HEK293 (cell line): Measurements from ENCODE around the gene TMEM184B.

Experiments used
- AEBP2 ChIP-seq: fragments of 450-650 bp; formaldehyde crosslinking; IDR thresholded peaks from 2 replicates; pipeline ENCODE4 v1.5.1; 2016; ENCODE audit warnings: missing biosample characterization, missing genetic modification characterization, borderline replicate concordance
- BCL6B ChIP-seq: fragments of 450-650 bp; formaldehyde crosslinking; IDR thresholded peaks from 2 replicates; pipeline ENCODE4 v1.5.1; 2017; ENCODE audit warnings: missing biosample characterization, missing genetic modification characterization
- HOXA7 ChIP-seq: sonication (generic); formaldehyde crosslinking; IDR thresholded peaks from 2 replicates; pipeline ENCODE4 v1.8.1; 2022; ENCODE audit warnings: missing genetic modification reagents, borderline replicate concordance
- IKZF3 ChIP-seq: fragments of 450-650 bp; IDR thresholded peaks from 2 replicates; pipeline ENCODE4 v1.5.0; 2018; ENCODE audit warnings: missing biosample characterization, mild to moderate bottlenecking, missing genetic modification characterization, moderate library complexity
- KLF1 ChIP-seq: fragments of 450-650 bp; formaldehyde crosslinking; IDR thresholded peaks from 2 replicates; pipeline ENCODE4 v1.5.1; 2016; ENCODE audit warnings: missing biosample characterization, missing genetic modification characterization
- KLF10 ChIP-seq: fragments of 450-650 bp; IDR thresholded peaks from 2 replicates; pipeline ENCODE4 v1.5.1; 2018; ENCODE audit warnings: missing biosample characterization, mild to moderate bottlenecking, missing genetic modification characterization
- KLF7 ChIP-seq: fragments of 450-650 bp; formaldehyde crosslinking; IDR thresholded peaks from 2 replicates; pipeline ENCODE4 v1.5.1; 2016; ENCODE audit warnings: missing biosample characterization, missing genetic modification characterization, borderline replicate concordance
- REST ChIP-seq: fragments of 450-650 bp; formaldehyde crosslinking; IDR thresholded peaks from 2 replicates; pipeline ENCODE4 v1.5.1; 2016; ENCODE audit warnings: missing biosample characterization, missing genetic modification characterization
- SETDB1 ChIP-seq: IDR thresholded peaks from one replicate; pipeline ENCODE4 v1.6.1; 2017; ENCODE audit warnings: mild to moderate bottlenecking, low read length, moderate library complexity, mixed read lengths; ENCODE audit not compliant: insufficient read length
- TCF7L2 ChIP-seq: IDR thresholded peaks from 2 replicates; pipeline ENCODE4 v1.6.1; 2011; ENCODE audit warnings: low read depth, mild to moderate bottlenecking, inconsistent platforms, low read length, moderate library complexity, borderline replicate concordance
- ZBTB6 ChIP-seq: fragments of 450-650 bp; formaldehyde crosslinking; IDR thresholded peaks from 2 replicates; pipeline ENCODE4 v1.5.1; 2017; ENCODE audit warnings: missing biosample characterization, missing genetic modification characterization
- ZBTB7A ChIP-seq: fragments of 450-650 bp; formaldehyde crosslinking; IDR thresholded peaks from 2 replicates; pipeline ENCODE4 v1.5.1; 2016; ENCODE audit warnings: low read depth, missing biosample characterization, missing genetic modification characterization
- ZFP69B ChIP-seq: fragments of 450-650 bp; formaldehyde crosslinking; IDR thresholded peaks from 2 replicates; pipeline ENCODE4 v1.5.1; 2016; ENCODE audit warnings: missing biosample characterization, missing genetic modification characterization
- ZNF121 ChIP-seq: fragments of 450-650 bp; formaldehyde crosslinking; IDR thresholded peaks from 2 replicates; pipeline ENCODE4 v1.5.1; 2016; ENCODE audit warnings: missing biosample characterization, missing genetic modification characterization
- ZNF184 ChIP-seq: fragments of 450-650 bp; IDR thresholded peaks from 2 replicates; pipeline ENCODE4 v1.5.1; 2018; ENCODE audit warnings: missing biosample characterization, mild to moderate bottlenecking, missing genetic modification characterization
- ZNF292 ChIP-seq: fragments of 450-650 bp; formaldehyde crosslinking; IDR thresholded peaks from 2 replicates; pipeline ENCODE4 v1.5.1; 2016; ENCODE audit warnings: low read depth, missing biosample characterization, missing genetic modification characterization, borderline replicate concordance
- ZNF302 ChIP-seq: fragments of 450-650 bp; formaldehyde crosslinking; IDR thresholded peaks from 2 replicates; pipeline ENCODE4 v1.5.1; 2016; ENCODE audit warnings: missing biosample characterization, missing genetic modification characterization, low read depth
- ZNF335 ChIP-seq: fragments of 450-650 bp; formaldehyde crosslinking; conservative IDR thresholded peaks from 2 replicates; pipeline ENCODE4 v1.5.1; 2016; ENCODE audit warnings: missing biosample characterization, missing genetic modification characterization
- ZNF354C ChIP-seq: fragments of 450-650 bp; formaldehyde crosslinking; IDR thresholded peaks from 2 replicates; pipeline ENCODE4 v1.5.1; 2016; ENCODE audit warnings: missing biosample characterization, missing genetic modification characterization, low read depth, borderline replicate concordance
- ZNF391 ChIP-seq: fragments of 450-650 bp; formaldehyde crosslinking; IDR thresholded peaks from 2 replicates; pipeline ENCODE4 v1.5.1; 2016; ENCODE audit warnings: low read depth, missing biosample characterization, missing genetic modification characterization, borderline replicate concordance
- ZNF521 ChIP-seq: fragments of 450-650 bp; formaldehyde crosslinking; IDR thresholded peaks from 2 replicates; pipeline ENCODE4 v1.5.1; 2017; ENCODE audit warnings: missing biosample characterization, mild to moderate bottlenecking, missing genetic modification characterization
- ZNF529 ChIP-seq: fragments of 450-650 bp; formaldehyde crosslinking; IDR thresholded peaks from 2 replicates; pipeline ENCODE4 v1.5.1; 2017; ENCODE audit warnings: missing genetic modification characterization, missing biosample characterization; ENCODE audit not compliant: insufficient replicate concordance
- ZNF580 ChIP-seq: fragments of 450-650 bp; formaldehyde crosslinking; IDR thresholded peaks from 2 replicates; pipeline ENCODE4 v1.5.1; 2016; ENCODE audit warnings: missing biosample characterization, missing genetic modification characterization
- ZNF610 ChIP-seq: fragments of 450-650 bp; formaldehyde crosslinking; IDR thresholded peaks from 2 replicates; pipeline ENCODE4 v1.5.1; 2016; ENCODE audit warnings: missing biosample characterization, missing genetic modification characterization, borderline replicate concordance
- ZNF645 ChIP-seq: fragments of 450-650 bp; formaldehyde crosslinking; IDR thresholded peaks from 2 replicates; pipeline ENCODE4; 2016; ENCODE audit warnings: missing biosample characterization, missing genetic modification characterization
- ZNF660 ChIP-seq: fragments of 450-650 bp; IDR thresholded peaks from 2 replicates; pipeline ENCODE4 v1.5.1; 2018; ENCODE audit warnings: missing biosample characterization, mild to moderate bottlenecking, missing genetic modification characterization
- ZNF768 ChIP-seq: fragments of 450-650 bp; formaldehyde crosslinking; IDR thresholded peaks from 2 replicates; pipeline ENCODE4 v1.5.1; 2018; ENCODE audit warnings: missing biosample characterization, mild to moderate bottlenecking, missing genetic modification characterization
- ZNF830 ChIP-seq: fragments of 450-650 bp; IDR thresholded peaks from 2 replicates; pipeline ENCODE4 v1.5.0; 2018; ENCODE audit warnings: missing biosample characterization, missing genetic modification characterization, low read depth, mild to moderate bottlenecking, moderate library complexity
- ZNF837 ChIP-seq: fragments of 450-650 bp; formaldehyde crosslinking; IDR thresholded peaks from 2 replicates; pipeline ENCODE4 v1.5.1; 2016; ENCODE audit warnings: missing biosample characterization, missing genetic modification characterization
- ZSCAN30 ChIP-seq: fragments of 450-650 bp; IDR thresholded peaks from 2 replicates; pipeline ENCODE4 v1.5.1; 2018; ENCODE audit warnings: missing biosample characterization, mild to moderate bottlenecking, missing genetic modification characterization, moderate library complexity

The TMEM184B gene

GRCh38 chr22:38317995-38318715 lies 45.3 kb upstream of the TMEM184B start (continued):
- no peak for TF ChIP-seq ZNF302 (tag by site-specific recombination)
- no peak for TF ChIP-seq KLF7
- TF ChIP-seq ZNF660 (tag by site-specific recombination): no peak; the same call in 1 of the 2 replicates
- TF ChIP-seq ZNF830: no peak
- TF ChIP-seq ZNF837: no peak
- TF ChIP-seq ZSCAN30 (tag by site-specific recombination): 0 out of 2 replicates have a peak, but pooled peaks have one; percentile 13
- TF ChIP-seq TCF7L2: no peak
- TF ChIP-seq KLF10 (tag by site-specific recombination): peak; percentile 70
- no peak for TF ChIP-seq ZNF645 (tag by site-specific recombination)
- TF ChIP-seq ZNF354C: no peak
- peak; percentile 76 for TF ChIP-seq ZNF335 (tag by site-specific recombination)
- TF ChIP-seq ZNF184 (tag by site-specific recombination): 0 out of 2 replicates have a peak, but pooled peaks have one; percentile 12
- no peak for TF ChIP-seq BCL6B (tag by site-specific recombination)
- TF ChIP-seq ZNF292 (tag by site-specific recombination): no peak
- no peak for TF ChIP-seq HOXA7
- TF ChIP-seq ZNF529: no peak
- TF ChIP-seq AEBP2 (tag by site-specific recombination): no peak
- peak; percentile 95; the same call in 1 of the 2 replicates for TF ChIP-seq ZNF768
- no peak for TF ChIP-seq ZNF121 (tag by site-specific recombination)
- TF ChIP-seq ZFP69B (tag by site-specific recombination): peak; percentile 74; the same call in 1 of the 2 replicates
- TF ChIP-seq ZBTB6: no peak
- no peak for TF ChIP-seq REST (tag by site-specific recombination)
- no peak for TF ChIP-seq ZNF521
- TF ChIP-seq ZNF610 (tag by site-specific recombination): no peak
- TF ChIP-seq SETDB1: no peak
- TF ChIP-seq ZNF580: no peak
- peak; percentile 83 for TF ChIP-seq IKZF3 (tag by site-specific recombination)
- TF ChIP-seq ZNF391 (tag by site-specific recombination): no peak
- TF ChIP-seq ZBTB7A (tag by site-specific recombination): no peak
- TF ChIP-seq KLF1 (tag by site-specific recombination): 0 out of 2 replicates have a peak, but pooled peaks have one; percentile 34
